Glomerular visceral epithelial cell (primary cell): ENCODE results near the gene DCST1.
"Not testable (repeated sequence)": the region's sequence is repeated elsewhere in the genome, so short reads cannot be mapped to it uniquely, and the experiment has no call there.

Experiments used
- DNase-seq: peaks from one replicate; pipeline ENCODE4 v3.0.0-alpha.2; 2016; ENCODE audit errors: extremely low spot score

DCST1 gene

DNA sequence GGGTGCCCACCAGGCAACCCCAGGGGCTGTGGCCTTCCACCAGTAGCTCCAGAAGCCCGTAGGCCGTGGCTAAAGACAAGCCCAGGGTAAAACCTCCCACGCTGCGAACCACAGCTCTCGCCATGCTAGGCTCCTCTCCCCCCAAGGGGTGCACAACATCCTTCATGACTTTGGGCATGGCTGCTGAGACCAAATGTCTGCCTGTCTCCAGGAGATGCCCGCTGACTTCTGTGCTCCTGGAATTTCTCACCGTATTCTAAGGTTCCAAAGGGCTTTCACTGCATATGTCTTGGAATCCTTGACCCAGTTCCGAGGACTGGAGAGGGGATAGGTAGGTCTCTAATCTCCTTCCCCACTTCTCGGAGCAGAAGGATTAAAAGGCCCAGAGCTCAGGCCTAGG is at the start of gene DCST1, which contains the start of gene DCST2:
Gene DCST1, plus strand, starts transcription at position 301 of the 400 bp plus-strand sequence. CDS start 213 bp downstream, outside the sequence.
Gene DCST2, minus strand, starts transcription at position 258 of the 400 bp plus-strand sequence. Its CDS starts 80 bp downstream, at position 178.
- DNase-seq: no peak

GRCh38 chr1:154986736-154987135 is 46.9 kb upstream of the DCST1 start:
- DNase-seq: not testable (repeated sequence)

GRCh38 chr1:154987326-154987725 is 46.3 kb upstream of the DCST1 start:
- DNase-seq: no peak

DNA sequence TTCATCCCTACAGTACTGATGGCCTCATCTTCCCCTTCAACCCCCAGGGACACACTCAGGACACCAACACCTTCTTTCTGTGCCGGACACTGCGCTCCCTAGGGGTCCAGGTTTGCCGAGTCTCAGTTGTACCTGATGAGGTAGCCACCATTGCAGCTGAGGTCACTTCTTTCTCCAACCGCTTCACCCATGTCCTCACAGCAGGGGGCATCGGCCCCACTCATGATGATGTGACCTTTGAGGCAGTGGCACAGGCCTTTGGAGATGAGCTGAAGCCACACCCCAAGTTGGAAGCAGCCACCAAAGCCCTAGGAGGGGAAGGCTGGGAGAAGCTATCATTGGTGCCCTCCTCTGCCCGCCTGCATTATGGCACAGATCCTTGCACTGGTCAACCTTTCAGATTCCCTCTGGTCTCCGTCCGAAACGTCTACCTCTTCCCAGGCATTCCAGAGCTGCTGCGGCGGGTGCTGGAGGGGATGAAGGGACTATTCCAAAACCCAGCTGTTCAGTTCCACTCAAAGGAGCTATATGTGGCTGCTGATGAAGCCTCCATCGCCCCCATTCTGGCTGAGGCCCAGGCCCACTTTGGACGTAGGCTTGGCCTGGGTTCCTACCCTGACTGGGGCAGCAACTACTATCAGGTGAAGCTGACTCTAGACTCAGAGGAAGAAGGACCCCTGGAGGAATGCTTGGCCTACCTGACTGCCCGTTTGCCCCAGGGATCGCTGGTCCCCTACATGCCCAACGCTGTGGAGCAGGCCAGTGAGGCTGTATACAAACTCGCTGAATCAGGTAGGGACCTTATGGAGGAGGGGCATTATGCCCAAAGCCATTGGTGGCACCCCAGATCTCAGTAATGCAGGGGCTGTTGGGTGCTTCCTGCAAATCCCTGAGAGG is 45.3 kb upstream of the DCST1 start:
- DNase-seq: no peak

- DNase-seq: no peak
Observed at GRCh38 chr1:154989195-154989860, 44.3 kb upstream of the DCST1 start.

GRCh38 chr1:154990276-154990675 is 43.3 kb upstream of the DCST1 start:
- DNase-seq: no peak

DNA sequence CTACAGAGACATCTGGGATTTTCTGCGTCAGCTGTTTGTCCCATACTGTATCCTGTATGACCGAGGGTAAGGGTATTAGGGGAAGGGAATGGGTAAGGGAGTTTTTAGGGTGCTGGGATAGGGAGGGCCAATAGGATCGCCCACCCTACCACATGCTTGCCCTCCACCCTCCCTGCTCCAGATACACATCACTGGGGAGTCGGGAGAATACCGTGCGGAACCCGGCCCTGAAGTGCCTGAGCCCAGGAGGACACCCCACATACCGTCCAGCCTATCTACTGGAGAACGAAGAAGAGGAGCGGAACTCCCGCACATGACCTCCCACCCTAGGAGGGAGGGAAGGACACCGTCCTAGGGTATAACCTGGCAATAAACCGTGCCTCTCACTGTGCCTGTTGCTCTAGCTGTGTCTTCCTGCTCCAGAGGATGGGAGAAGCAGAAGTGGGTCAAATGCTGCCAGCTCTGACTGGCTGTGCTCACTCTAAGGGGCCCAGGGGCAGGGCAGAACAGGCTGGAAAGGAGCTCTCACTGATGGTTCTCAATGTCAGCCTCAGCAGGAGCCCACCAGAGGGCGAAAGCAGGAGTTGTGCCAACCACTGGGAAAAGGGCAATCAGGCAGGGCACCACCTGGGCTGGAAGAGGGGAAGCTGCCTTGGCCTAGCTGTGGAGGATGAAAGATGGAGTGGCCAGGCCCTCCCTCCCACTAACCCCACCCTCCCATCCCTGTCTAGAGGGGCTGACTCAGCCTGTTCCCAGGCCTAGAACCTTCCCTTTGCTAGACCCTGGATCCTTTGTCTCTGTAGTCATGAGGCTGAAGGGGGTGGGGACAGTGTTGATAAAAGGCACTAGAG is 40.7 kb upstream of the DCST1 start:
- DNase-seq: peak; percentile 63

GRCh38 chr1:154993572-154994268 is 39.9 kb upstream of the DCST1 start, which contains the start of gene LENEP:
TSS of gene LENEP (plus strand) at chr1:154993586. CDS start at chr1:154993608, 22 bp downstream.
- DNase-seq: no peak

DNA sequence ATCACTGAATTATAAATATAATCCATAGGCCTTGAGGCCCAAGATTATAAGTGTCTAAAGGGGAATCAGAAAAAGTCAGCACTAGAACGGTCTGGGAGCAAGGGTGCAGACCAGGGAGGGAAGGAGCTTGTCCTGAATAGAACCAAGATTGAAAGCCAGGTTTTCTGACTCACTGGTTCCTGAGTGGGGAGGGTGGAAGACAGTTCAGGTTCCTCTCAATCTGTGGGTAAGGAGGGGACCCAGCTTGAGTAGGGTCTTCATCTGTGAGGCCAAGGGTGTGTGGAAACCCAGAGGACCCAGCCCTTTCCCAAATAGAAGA is 39.4 kb upstream of the DCST1 start:
- DNase-seq: no peak

DNA sequence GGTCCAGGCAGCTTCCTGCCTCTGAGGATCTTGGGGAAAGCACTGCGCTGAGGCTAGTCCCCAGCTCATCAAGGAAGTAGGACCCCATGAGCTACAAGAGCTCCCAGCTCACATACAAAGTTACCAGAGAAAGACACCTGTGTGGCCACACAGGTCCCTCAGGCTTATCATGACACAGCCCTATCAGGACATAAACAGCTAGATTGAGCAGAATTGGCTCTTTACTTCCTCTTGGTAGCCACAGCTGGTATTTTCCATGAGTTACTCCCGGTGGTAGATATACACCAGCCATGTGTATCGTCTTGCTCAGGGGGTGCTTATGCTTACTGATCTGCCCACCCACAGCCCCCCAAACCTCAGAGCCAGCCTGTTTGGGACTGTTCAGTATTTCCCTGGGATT is 39.0 kb upstream of the DCST1 start:
- DNase-seq: no peak

DNA sequence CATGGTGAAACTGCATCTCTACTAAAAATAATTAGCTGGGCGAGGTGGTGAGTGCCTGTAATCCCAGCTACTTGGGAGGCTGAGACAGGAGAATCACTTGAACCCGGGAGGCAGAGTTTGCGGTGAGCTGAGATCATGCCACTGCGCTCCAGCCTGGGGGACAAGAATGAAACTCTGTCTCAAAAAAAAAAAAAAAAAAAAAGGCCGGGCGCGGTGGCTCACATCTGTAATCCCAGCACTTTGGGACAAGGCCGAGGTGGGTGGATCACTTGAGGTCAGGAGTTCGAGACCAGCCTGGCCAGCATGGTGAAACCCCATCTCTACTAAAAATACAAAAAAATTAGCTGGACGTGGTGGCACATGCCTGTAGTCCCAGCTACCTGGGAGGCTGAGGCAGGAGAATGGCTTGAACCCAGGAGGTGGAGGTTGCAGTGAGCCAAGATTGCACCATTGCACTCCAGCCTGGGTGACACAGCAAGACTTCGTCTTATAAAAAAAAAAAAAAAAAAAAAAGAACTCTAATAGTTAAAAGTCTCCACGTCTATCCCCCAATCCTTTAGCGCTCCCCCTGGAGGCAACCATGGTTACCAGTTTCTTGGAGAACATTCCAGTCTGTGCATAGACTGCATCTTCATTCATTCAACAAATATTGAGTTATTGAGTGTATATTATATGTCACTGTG is 38.2 kb upstream of the DCST1 start:
- DNase-seq: peak; percentile 72

DNA sequence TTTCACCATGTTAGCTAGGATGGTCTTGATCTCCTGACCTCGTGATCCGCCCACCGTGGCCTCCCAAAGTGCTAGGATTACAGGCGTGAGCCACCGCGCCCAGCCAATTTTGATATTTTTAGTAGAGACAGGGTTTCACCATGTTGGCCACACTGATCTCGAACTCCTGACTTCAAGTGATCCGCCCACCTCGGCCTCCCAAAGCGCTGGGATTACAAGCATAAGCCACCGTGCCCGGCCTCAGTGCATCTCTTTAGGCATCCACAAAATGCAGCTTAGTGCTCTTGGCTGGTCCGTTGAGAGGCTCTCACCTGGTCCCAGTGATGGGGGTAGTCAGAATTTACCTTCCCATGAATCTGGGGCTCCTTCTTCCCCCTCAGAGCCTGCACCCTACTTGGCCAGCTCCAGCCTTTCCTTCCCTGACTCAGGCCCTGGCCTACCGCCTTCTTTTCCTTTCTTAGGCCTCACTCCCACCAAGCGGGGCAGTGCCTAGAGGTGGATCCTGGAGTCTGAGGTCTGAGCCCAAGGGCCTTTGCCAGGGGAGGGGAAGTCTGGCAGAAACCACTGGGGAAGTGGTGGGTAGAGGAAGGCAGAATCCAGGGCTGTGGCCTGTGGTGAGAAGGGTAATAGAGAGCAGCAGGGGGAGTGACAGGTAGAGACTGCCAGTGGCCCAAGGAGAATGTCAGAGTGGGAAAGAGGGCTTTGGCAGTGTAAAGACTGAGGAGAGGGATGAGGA is 36.5 kb upstream of the DCST1 start:
- no peak for DNase-seq

DNA sequence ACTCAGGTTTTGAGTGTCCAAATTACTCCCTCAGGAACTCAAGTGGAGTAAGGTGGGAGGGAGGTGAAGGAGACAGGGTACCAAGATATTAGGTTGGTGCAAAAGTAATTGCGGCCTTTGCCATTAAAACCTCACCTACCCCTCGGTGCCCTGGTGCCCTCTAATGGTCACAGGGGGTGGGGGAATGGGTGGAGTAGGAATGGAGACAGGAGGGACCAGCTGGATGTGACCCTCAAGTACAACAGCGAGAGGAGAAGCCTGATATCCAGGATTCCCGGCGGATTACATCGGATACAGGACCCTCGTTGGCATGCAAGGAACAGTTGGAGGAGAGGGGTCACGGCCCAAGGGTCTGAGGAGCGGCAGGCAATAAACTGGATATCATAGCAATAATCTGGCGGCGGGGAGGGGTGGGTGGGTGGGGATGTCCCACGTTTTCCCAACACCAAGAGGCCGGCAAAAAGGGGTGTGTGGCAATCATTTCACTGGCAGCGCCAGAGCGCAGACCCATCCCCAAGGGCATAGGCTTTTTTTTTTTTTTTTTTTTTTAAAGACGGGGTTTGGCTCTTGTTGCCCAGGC is 35.3 kb upstream of the DCST1 start:
- no peak for DNase-seq

DNA sequence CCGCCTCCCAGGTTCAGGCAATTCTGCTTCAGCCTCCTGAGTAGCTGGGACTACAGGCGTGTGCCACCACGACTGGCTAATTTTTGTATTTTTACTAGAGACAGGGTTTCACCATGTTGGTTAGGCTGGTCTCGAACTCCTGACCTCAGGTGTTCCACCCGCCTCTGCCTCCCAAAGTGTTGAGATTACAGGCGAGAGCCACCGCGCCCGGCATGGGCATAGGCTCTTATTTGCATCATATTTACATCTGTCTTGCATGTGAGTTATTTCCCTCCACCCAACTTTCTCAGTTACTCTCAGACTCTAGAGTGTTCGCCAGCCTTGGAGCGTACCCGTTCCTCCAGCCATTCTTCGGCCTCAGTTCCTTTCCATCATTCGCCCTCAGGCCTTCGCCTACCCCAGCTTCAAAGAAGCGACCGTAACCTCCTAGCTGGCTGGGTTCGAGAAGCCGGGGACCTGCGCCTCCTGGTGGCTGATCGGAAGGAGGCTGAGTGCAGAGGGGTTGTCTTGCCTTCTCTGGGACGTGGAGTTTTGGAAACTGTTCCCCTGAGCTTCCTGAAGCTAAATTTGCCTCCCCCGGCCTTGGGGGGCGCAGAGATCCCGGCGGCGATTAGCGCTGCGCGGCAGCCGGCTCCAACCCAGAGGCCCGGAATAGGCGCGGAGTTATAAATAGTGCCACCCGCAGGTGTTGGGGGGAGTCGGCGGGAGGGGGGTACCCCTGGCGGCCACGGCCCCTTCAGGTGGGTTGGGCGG is 34.6 kb upstream of the DCST1 start:
- peak; percentile 62 for DNase-seq

DNA sequence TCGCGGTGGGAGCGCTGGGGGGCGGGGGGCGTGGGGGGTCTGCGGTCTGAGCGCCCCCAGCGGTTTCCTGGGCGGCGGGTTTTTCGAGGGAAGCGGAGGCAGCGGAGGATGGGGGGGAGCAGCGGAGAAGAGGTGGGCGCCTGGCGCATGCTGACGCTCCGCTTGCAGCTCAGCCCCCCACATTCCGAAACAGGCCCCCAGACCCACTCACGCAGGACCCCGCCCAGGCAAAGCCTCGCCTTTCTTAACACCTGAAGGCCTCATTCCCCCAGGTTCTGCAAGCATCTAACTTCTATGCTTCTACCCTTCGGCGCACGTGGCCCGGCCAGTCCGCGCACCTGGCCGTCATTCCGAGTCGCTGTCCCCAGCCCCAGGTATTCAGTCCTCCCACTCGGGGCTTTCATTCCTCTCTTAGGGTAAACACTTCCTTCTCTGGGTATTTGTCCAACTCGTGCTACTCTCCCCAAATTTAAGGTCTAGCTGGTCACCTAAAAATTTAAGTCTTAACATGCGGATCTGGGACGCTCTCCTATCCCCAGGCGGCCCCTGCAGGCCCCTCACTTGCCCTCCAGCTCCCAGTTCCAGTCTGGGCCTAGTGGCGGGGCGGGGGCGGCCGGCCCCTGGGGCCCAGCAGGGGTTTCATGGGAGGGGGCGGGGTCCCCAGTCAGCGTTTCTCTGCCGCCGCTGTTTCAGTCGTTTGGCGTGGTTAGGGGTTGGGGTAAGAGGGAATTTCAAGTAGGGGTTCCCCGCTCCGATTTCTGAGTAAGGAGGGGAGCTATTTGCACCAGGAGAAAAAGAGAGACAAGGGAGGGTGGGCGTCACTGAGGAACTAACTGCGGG is 33.8 kb upstream of the DCST1 start:
- DNase-seq: no peak

- DNase-seq: no peak
Observed at GRCh38 chr1:155000411-155000725, 33.3 kb upstream of the DCST1 start.

DNA sequence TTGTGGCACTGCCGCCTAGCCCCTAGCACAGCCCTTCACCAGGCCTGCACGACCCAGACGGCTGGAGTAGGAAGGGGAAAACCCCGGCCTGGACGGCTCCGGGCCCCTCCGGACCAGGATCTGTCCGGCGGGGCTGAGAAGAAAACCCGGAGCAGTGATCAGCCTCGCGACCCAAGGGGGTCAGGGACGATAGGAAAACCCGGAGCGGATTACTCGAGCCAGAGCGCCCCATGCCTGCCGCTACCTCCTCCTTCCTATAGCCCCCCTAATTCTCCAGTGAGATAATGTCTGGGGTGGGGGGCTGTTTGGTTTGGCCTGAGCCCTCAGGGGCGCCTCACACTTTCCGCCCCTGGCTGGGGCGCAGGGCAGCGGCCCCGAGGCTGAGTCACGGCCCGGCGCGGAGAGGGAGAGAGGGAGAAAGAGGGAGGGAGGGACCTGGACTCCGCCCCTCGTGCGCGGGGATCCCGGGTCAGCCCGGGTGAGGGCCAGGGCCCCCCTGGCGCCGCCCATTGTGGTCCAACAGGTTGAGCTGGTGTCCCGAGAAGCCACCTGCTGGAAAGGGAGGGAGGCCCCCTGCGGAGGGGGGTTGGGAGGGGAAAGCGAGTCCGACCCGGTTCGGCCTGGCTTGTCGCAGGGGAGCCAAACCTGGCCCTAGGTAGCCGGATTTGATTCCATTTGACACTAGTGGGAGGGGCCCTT is 32.7 kb upstream of the DCST1 start:
- peak; percentile 94 for DNase-seq

DNA sequence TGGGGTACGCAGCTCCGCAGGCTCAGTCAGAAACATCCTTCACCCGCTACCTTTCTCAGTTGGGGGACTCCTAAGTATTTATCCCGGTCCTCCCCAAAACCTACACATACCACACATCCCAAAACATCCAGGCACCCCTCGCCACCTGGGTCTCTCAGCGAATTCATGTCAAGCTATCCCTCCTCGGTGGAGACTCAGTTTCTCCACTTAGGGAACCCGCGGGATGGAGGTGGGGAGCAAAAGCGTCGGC is 32.3 kb upstream of the DCST1 start:
- no peak for DNase-seq
